ENCODE measurements around the gene FLNA. TPM values are rescaled to one million over a fixed set of nuclear protein-coding genes. Genes with fewer than 3 reads are reported as not detected.
"Not testable (repeated sequence)": the region's sequence is repeated elsewhere in the genome, so short reads cannot be mapped to it uniquely, and the experiment has no call there.

FLNA gene
- total RNA-seq, 1 donor, result 3,767 TPM

DNA sequence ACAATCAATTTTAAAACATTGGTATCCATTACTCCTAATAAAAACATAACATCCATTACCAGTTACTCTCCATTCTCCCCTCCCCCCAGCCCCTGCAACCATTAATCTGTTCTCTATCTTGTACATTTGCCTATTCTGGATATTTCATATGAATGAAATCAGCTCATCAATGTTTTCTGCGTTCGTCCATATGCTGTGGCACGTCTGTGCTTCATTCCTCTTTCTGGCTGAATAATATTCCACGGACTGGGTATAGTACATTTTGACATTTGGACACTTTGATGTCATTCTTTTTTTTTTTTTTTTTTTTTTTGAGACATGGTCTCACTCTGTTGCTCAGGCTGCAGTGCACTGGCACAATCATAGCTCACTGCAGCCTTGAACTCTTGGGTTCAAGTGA, 29.4 kb upstream of the FLNA start:
- no peak for DNase-seq (ENCODE audit: low read depth)
- TF ChIP-seq CTCF (IDR thresholded peaks at IDR 0.05; ENCODE audit: insufficient read depth, low read depth, low read length), result no peak

DNA sequence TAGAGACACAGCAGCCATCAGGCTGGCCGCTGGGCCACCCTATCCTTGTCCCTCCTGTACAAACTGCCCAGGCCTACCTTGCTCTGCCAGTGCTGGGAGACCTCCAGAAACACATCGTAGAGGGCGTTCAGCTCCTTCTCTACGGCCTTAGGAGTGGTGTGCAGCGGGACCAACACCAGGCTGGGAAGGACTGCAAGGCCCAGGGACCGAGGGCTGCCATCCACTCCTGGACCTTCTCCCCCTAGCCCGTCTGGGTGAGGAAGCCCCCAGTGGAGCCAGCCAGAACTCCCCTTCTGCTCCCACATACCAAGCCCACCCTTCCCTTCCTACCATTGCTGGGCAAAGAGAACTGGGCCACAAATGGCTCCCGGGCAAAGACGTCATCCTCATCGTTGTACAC, 28.8 kb upstream of the FLNA start:
- no peak overlapping the region for H3K4me3 ChIP-seq (ENCODE audit: low read depth, low read length)
- no peak for TF ChIP-seq CTCF (IDR thresholded peaks at IDR 0.05; ENCODE audit: insufficient read depth, low read depth, low read length)
- DNase-seq (ENCODE audit: low read depth), result no peak

More for the DNA sequence above, 29.4 kb upstream of the FLNA start:
- H3K4me3 ChIP-seq (ENCODE audit: low read depth, low read length), result no peak overlapping the region

GRCh38 chrX:154402622-154403127, 28.2 kb upstream of the FLNA start:
- no peak for DNase-seq (ENCODE audit: low read depth)
- H3K4me3 ChIP-seq (ENCODE audit: low read depth, low read length), result no peak overlapping the region
- TF ChIP-seq CTCF (IDR thresholded peaks at IDR 0.05; ENCODE audit: insufficient read depth, low read depth, low read length), result no peak

DNA sequence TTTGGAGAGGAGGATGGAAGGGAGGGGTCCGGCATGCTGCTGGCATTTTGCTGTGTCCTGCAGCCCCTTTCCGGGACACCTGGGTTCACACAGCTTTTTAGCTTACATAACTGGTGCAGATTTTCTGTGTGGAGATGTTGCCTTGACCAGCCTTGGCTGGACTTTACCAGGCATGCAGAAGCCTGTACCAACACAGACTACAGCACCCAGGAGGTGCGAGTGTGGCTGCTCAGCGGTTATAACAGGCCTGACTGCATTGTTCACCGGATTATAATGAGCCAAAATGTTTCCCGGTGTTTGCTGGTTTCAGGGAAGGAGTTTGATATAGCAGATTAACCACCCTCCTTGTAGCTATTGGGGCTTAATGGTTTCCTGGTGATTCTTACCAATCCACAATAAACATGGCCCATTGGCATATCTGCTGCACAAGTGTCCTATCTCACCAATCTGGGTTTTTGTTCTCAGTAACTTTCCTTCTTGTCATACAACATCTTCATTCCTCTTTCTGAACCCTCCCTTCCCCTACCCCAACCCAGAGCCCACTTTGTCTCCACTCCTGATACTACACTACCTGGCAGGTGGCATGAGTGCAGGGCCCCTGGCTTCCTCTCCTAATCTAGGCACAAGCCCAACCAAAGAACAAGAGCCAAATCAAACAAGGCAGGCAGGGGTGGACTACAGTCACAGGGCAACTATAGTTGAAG, 27.6 kb upstream of the FLNA start:
- DNase-seq (ENCODE audit: low read depth), result no peak
- H3K4me3 ChIP-seq (ENCODE audit: low read depth, low read length), result no peak overlapping the region
- no peak for TF ChIP-seq CTCF (IDR thresholded peaks at IDR 0.05; ENCODE audit: insufficient read depth, low read depth, low read length)

DNA sequence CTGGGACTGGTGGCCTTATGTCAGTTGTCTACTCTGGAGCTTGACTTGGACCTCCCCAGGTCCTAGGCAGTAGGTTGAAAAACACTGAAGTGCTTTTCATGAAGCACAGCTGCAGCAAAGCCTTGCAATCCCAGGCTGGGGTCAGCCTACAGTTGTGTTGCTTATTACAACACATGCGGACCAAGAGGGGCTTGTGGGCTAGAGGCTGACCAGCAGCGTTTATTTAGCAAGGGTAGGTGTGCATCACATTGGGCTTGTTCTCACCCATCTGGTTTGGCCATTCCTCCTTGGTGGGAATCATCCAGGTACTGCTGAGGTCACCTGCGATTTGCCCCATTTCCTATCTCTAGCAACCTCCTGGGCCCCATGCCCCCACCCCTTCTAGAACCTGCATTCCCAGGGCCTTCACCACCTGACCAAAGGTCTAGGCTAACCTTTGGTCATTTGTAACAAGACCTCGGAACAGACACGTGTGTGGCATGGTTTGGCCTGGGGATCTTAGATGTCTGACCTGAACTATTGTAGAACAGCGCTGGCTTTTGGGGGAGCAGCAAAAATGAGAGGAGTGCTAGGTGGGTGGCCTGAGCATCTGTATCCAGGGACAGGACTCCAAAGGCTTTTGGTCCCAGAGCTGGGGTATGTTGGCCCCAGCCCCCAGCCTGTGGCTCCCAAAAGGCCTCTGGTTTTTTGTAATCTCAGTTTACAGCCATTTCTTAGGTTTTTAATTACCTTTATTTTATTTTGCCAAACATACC, 26.8 kb upstream of the FLNA start:
- TF ChIP-seq CTCF (IDR thresholded peaks at IDR 0.05; ENCODE audit: insufficient read depth, low read depth, low read length), result no peak
- no peak for DNase-seq (ENCODE audit: low read depth)
- no peak overlapping the region for H3K4me3 ChIP-seq (ENCODE audit: low read depth, low read length)

GRCh38 chrX:154400369-154400817, 26.0 kb upstream of the FLNA start:
- not testable (repeated sequence) for DNase-seq (ENCODE audit: low read depth); H3K4me3 ChIP-seq (ENCODE audit: low read depth, low read length)

Data from fibroblast of villous mesenchyme (primary cell).